ENCODE data around the gene PBX4.

- TF ChIP-seq POLR2A (IDR thresholded peaks at IDR 0.05; ENCODE audit: low read length) (no peak), GATA1 (IDR thresholded peaks at IDR 0.05; ENCODE audit: low read depth, low read length) (no peak)
Observed at GRCh38 chr19:19606021-19606420, 12.5 kb downstream of the PBX4 start.
